ENCODE data around the gene POU6F2. TPM values are rescaled to one million over a fixed set of nuclear protein-coding genes. Genes with fewer than 3 reads are reported as not detected.

POU6F2 gene
- total RNA-seq, 2 donors from 2014 or later: 0.14 to 0.16 TPM

DNA sequence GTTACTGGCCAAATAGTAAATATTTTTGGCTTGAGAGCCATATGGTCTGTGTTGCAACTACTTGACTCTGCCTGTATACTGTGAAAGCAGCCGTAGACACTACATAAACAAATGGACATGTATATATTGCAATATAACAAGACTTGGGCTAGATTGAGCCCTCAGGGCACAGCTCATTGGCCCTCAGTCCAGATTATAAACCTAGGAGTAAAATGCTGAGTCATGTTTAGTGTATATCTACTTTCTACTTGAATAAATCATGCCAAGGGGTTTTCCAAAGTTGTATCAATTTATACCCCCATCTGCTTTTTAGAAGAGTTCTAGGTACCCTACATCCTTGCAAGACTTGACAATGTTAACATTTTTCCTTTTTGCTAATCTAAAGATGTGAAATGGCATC lies 27.4 kb upstream of the POU6F2 start:
- Mint-ChIP-seq H3K9me3 (no peaks in the 10 kb centered on the region), H3K27me3 (ENCODE audit: low read depth) (peaks cover 36% of the 10 kb centered on the region), H3K4me3 (no peak overlapping the region), H3K27ac (no peak overlapping the region), H3K36me3 (ENCODE audit: insufficient read depth in 2 of 2) (no peaks in the 10 kb centered on the region), H3K4me1 (ENCODE audit: low read depth) (no peaks in the 10 kb centered on the region)
- ATAC-seq (replicated peaks in 1 of 2) (no peak), DNase-seq (no peak)

DNA sequence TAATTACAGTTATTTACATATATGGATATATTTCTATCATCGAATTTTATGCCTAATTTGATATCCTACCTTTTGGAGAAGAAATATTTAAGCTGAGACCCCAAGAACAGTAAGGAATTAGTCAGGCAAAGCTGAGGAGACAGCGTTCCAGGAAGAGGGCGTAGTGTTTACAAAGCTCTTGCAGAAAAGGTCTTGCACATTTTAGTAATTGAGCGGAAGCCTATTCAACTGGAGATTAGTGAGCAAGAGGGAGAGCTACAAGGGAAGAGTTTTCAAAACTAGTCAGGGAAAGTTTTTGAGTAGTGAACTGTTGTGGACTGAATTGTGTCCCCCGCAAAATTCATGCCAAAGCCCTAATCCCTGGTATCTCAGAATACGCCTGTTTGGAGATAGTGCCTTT lies 26.5 kb upstream of the POU6F2 start:
- Mint-ChIP-seq H3K27ac (no peak overlapping the region), H3K36me3 (ENCODE audit: insufficient read depth in 2 of 2) (no peaks in the 10 kb centered on the region), H3K27me3 (ENCODE audit: low read depth) (peaks cover 38% of the 10 kb centered on the region), H3K9me3 (no peaks in the 10 kb centered on the region), H3K4me1 (ENCODE audit: low read depth) (no peaks in the 10 kb centered on the region), H3K4me3 (no peak overlapping the region)
- ATAC-seq (replicated peaks in 1 of 2) (no peak), DNase-seq (no peak)

DNA sequence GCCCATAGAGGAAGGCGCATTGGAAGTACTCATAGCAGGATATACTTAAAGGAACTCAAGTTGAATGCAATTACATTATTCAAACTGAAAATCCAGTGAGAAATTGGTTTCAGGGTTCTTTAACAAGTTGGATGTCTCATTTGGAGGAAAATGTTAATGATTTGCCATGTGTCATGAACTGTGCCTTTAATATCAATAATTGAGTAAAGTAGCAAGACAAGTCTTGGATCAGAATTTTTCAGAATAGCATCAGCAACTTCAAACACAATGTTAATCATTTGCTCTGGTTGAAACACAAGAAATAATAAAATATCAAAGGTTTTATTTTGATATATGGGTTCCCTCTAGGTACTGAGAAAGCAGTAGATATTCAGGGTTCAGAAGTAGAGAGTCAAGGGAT lies 24.5 kb upstream of the POU6F2 start:
- Mint-ChIP-seq H3K36me3 (ENCODE audit: insufficient read depth in 2 of 2) (no peaks in the 10 kb centered on the region), H3K4me1 (ENCODE audit: low read depth) (no peaks in the 10 kb centered on the region), H3K9me3 (no peaks in the 10 kb centered on the region), H3K27me3 (ENCODE audit: low read depth) (peaks cover 31% of the 10 kb centered on the region), H3K27ac (no peak overlapping the region), H3K4me3 (no peak overlapping the region)
- DNase-seq (no peak), ATAC-seq (replicated peaks in 1 of 2) (no peak)

DNA sequence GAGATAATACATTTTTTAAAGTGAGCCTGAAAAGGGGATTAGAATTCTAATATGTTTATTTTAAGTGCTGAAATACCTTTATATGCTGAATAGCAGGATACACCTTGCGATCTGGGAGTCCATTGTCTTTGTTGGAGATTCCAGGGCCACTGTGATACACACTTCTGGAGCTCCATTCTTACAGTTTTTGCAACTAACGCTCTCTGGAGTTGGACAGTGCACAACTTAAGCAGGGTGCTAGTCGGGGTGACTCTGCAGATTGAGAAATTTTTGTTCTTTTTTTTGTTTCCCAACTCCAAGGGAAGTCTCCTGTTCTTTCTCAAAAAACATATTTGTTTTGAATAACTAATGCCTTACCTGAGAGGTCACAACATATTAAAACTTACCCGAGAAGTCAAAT lies 23.7 kb upstream of the POU6F2 start:
- DNase-seq: no peak
- Mint-ChIP-seq H3K27me3 (ENCODE audit: low read depth) (peaks cover 34% of the 10 kb centered on the region), H3K4me1 (ENCODE audit: low read depth) (no peaks in the 10 kb centered on the region), H3K4me3 (no peak overlapping the region), H3K36me3 (ENCODE audit: insufficient read depth in 2 of 2) (no peaks in the 10 kb centered on the region), H3K27ac (no peak overlapping the region), H3K9me3 (no peaks in the 10 kb centered on the region)
- ATAC-seq (replicated peaks in 1 of 2): no peak

DNA sequence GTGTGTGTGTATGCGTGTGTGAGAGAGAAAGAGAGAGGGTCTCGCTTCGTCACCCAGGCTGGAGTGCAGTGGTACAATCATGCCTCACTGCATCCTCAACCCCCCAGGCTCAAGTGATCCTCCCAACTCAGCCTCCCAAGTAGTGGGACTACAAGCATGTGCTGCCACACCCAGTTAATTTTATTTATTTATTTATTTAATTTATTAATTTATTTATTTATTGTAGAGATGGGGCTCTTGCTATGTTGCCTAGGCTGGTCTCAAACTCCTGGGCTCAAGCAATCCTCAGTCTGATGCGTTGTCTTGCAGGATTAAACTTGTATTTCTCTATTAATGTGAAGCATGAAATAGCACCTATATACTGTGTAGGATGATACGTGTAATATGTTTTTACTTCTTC lies 21.8 kb upstream of the POU6F2 start:
- H3K27ac Mint-ChIP-seq: no peak overlapping the region
- no peak overlapping the region for H3K4me3 Mint-ChIP-seq
- ATAC-seq (replicated peaks in 1 of 2) (no peak), DNase-seq (no peak)
- H3K9me3 Mint-ChIP-seq: peaks cover 0 to 2% of the 10 kb centered on the region in 2 donors
- no peaks in the 10 kb centered on the region for H3K4me1 Mint-ChIP-seq (ENCODE audit: low read depth)
- no peaks in the 10 kb centered on the region for H3K36me3 Mint-ChIP-seq (ENCODE audit: insufficient read depth in 2 of 2)
- peaks cover 36% of the 10 kb centered on the region for H3K27me3 Mint-ChIP-seq (ENCODE audit: low read depth)

DNA sequence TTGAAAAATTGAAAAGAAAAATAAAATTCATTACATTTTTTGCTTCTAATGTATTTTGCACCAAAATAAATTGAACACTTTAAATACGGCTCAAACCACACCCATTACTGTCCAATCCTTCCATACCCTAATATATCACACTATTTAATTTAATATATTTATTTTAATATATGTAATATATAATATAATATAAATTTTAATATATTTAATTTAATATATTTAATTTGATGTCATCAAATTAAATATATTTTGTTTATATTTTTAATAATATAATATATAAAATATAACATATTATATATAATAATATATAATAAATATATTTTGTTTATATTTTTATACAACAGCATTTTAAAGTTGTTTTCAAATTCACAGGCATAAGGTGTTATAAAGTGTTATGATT lies 15.7 kb upstream of the POU6F2 start:
- peaks cover 11% of the 10 kb centered on the region for H3K27me3 Mint-ChIP-seq (ENCODE audit: low read depth)
- no peak for DNase-seq
- peaks cover 0 to 7% of the 10 kb centered on the region in 2 donors for H3K36me3 Mint-ChIP-seq (ENCODE audit: insufficient read depth in 2 of 2)
- no peak overlapping the region for H3K4me3 Mint-ChIP-seq
- H3K27ac Mint-ChIP-seq: no peak overlapping the region
- peaks cover 4% of the 10 kb centered on the region in 2 donors for H3K9me3 Mint-ChIP-seq
- no peak for ATAC-seq (replicated peaks in 1 of 2)
- H3K4me1 Mint-ChIP-seq (ENCODE audit: low read depth): no peaks in the 10 kb centered on the region

DNA sequence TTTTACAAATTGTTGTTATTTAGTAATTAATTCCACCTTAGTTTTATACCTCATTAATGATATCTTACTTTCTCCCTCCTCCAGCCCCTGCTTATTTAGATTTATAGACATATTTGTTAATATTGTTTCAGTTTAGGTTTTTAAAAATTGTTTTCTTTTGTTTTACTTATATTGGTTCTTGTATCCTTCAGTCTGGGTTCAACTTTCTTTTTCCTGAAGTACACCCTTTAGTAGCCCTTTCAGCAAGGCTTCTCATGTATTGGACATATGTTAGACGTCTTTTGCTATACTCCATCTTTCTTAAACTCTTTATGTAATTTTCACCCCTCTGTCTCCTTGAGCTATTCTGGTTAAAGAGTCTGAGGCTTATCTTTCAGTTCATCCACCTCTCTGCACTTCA lies 12.8 kb upstream of the POU6F2 start:
- Mint-ChIP-seq H3K9me3 (peaks cover 4% of the 10 kb centered on the region in 2 donors), H3K36me3 (ENCODE audit: insufficient read depth in 2 of 2) (peaks cover 0 to 7% of the 10 kb centered on the region in 2 donors), H3K4me3 (no peak overlapping the region), H3K4me1 (ENCODE audit: low read depth) (no peaks in the 10 kb centered on the region), H3K27me3 (ENCODE audit: low read depth) (peaks cover 9% of the 10 kb centered on the region), H3K27ac (no peak overlapping the region)
- DNase-seq (no peak), ATAC-seq (replicated peaks in 1 of 2) (no peak)

DNA sequence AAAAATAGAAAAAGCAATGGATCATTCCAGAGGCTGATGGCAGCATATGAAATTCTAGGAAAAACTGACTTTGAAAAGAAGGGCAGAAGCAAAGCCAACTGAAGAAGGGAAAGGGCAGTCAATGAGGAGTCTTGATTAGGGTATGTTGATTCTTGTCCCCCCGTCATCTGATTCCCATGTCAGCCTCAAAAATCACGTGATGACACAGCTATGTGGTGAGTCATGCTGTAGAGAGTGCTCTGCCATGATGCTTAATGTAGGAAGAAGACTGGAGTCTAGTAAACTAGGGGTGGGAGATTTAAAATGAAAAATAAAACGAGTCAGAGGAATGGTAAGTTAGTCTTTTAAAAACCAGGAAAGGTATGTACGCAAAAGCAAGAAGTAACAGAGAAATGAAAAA lies 3.9 kb upstream of the POU6F2 start:
- Mint-ChIP-seq H3K36me3 (ENCODE audit: insufficient read depth in 2 of 2) (peaks cover 0 to 2% of the 10 kb centered on the region in 2 donors), H3K4me3 (no peak overlapping the region), H3K27me3 (ENCODE audit: low read depth) (peaks cover 50% of the 10 kb centered on the region), H3K27ac (no peak overlapping the region), H3K9me3 (no peaks in the 10 kb centered on the region), H3K4me1 (ENCODE audit: low read depth) (no peaks in the 10 kb centered on the region)
- ATAC-seq (replicated peaks in 1 of 2) (no peak), DNase-seq (no peak)

DNA sequence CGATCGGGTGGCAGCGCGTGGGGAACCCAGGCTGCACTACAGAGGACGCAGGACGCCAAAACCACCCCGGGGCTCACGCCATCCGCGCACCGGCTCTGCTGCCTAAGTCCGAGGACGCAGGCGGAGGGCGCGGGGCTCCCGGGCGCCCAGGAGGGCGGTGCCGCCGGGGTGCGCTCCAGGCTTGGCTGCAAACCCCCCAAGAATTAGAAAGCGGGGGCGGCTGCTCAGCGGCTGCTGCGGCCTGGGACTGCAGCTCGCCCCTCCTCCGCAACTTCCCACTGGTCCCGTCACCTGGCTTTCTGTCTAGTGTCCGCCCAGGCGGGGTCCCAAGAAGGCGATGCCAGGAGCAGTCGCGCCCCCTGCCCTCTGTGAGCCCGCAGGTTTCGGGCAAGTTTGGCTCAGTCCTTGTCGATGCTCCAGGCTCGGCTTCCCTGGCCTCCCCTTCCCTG lies 1.7 kb upstream of the POU6F2 start:
- Mint-ChIP-seq H3K27ac (no peak overlapping the region), H3K4me1 (ENCODE audit: low read depth) (no peaks in the 10 kb centered on the region), H3K27me3 (ENCODE audit: low read depth) (peaks cover 56% of the 10 kb centered on the region), H3K36me3 (ENCODE audit: insufficient read depth in 2 of 2) (peaks cover 0 to 2% of the 10 kb centered on the region in 2 donors), H3K4me3 (no peak overlapping the region), H3K9me3 (no peaks in the 10 kb centered on the region)
- DNase-seq (no peak), ATAC-seq (replicated peaks in 1 of 2) (no peak)

DNA sequence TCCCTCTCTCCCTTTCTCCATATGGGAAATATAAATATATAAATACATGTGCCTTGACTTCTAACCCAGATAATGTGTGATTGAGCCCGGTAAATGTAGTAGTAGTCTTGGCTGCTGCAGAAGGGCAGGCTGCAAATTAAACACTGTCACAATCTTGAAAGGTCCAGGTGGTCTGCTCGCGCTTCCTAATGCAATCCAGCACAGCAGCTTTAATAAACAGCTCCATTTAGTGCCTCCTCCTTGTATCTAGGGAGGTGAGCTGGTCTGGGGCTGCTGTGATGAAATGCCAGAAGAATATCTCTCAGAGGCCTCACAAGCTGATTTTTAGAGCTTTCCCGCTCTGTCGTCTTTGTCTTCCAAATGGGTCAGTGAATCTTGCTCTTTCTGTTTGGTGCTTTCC lies 782 bp downstream of the POU6F2 start:
- Mint-ChIP-seq H3K36me3 (ENCODE audit: insufficient read depth in 2 of 2) (peaks cover 0 to 2% of the 10 kb centered on the region in 2 donors), H3K4me1 (ENCODE audit: low read depth) (no peaks in the 10 kb centered on the region), H3K27ac (no peak overlapping the region), H3K9me3 (no peaks in the 10 kb centered on the region), H3K4me3 (no peak overlapping the region), H3K27me3 (ENCODE audit: low read depth) (peaks cover 67% of the 10 kb centered on the region)
- no peak for DNase-seq
- no peak for ATAC-seq (replicated peaks in 1 of 2)

DNA sequence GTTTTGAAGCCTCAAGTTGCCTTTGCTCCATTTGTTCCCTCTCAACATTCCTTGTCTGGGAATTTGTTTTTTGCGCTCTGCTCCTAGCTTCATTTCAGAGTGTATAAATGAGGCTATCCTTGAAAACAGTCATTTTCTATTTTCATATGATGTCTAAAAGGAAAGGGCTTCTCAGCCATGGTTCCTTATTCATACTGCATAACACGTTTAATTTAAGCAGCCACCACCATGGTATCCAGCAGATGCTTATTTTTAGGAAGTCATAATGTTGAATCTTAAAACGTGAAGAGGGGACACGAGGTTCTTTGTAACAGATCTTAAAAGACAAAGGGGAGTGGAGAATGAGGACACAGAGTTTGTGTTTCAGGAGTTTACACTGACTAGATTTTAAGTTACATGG lies 14.5 kb downstream of the POU6F2 start:
- Mint-ChIP-seq H3K36me3 (ENCODE audit: insufficient read depth in 2 of 2) (no peaks in the 10 kb centered on the region), H3K9me3 (no peaks in the 10 kb centered on the region), H3K27ac (no peak overlapping the region), H3K4me3 (no peak overlapping the region), H3K4me1 (ENCODE audit: low read depth) (no peaks in the 10 kb centered on the region), H3K27me3 (ENCODE audit: low read depth) (no peaks in the 10 kb centered on the region)
- ATAC-seq (replicated peaks in 1 of 2) (no peak), DNase-seq (no peak)

DNA sequence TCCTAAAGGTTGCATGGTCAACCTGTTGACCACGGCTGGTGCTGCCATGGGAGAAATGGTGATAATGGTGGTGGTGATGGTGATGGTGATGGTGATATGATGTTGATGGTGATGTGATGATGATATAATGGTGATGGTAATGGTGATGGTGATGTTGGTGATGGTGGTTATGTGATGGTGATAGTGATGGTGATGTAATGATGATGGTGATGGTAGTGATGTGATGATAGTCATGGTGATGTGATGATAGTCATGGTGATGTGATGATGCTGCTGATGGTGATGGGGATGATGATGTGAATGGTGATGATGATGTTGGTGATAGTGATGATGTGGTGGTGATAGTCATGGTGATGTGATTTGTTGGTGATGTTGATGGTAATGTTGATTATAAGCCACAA lies 23.9 kb downstream of the POU6F2 start:
- DNase-seq (no peak), ATAC-seq (replicated peaks in 1 of 2) (no peak)
- Mint-ChIP-seq H3K4me3 (no peak overlapping the region), H3K36me3 (ENCODE audit: insufficient read depth in 2 of 2) (no peaks in the 10 kb centered on the region), H3K27ac (no peak overlapping the region), H3K9me3 (no peaks in the 10 kb centered on the region), H3K27me3 (ENCODE audit: low read depth) (no peaks in the 10 kb centered on the region), H3K4me1 (ENCODE audit: low read depth) (no peaks in the 10 kb centered on the region)

DNA sequence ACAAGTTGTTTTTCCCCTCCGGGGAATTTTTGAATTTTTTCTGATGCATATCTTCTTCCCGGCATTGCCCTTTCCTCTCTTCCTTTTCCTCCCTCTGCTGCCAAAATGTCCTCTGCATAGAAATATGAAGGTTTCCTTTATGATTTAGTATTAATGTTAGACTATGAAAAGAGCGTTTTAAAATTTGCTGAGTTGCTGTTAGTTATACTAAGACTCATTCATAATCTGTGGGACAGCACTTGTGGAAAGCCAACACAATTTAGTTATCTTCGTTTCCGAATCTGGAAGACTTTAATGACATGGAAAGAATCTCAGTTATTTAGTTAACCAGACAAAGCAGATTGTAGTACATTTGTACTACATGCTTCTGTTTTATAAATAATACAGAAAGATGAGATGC lies 25.0 kb downstream of the POU6F2 start:
- DNase-seq (no peak), ATAC-seq (replicated peaks in 1 of 2) (no peak)
- Mint-ChIP-seq H3K27me3 (ENCODE audit: low read depth) (no peaks in the 10 kb centered on the region), H3K9me3 (no peaks in the 10 kb centered on the region), H3K4me1 (ENCODE audit: low read depth) (no peaks in the 10 kb centered on the region), H3K27ac (no peak overlapping the region), H3K36me3 (ENCODE audit: insufficient read depth in 2 of 2) (no peaks in the 10 kb centered on the region), H3K4me3 (no peak overlapping the region)

DNA sequence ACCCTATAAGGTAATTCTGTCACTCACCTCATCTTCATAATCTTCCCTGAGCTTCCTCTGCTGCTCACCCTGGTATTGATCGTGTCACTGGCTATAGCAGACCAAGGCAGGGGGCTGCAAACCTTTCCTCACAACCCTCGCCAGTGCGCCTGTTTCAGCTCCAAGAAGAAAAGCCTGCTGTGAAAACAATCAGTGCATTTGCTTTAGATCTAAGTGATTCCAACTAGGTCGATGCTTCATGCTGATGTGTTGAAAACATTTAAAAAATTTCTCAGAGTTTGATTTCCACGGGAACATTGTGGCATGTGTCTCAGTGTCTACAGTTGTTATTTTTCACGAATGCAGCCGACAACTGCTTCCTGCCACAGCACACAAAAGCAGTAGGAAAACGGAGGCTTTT lies 27.3 kb downstream of the POU6F2 start:
- no peaks in the 10 kb centered on the region for H3K4me1 Mint-ChIP-seq (ENCODE audit: low read depth)
- no peaks in the 10 kb centered on the region for H3K9me3 Mint-ChIP-seq
- no peaks in the 10 kb centered on the region for H3K27me3 Mint-ChIP-seq (ENCODE audit: low read depth)
- H3K4me3 Mint-ChIP-seq: no peak overlapping the region
- DNase-seq (no peak), ATAC-seq (replicated peaks in 1 of 2) (no peak)
- H3K27ac Mint-ChIP-seq: no peak overlapping the region
- no peaks in the 10 kb centered on the region for H3K36me3 Mint-ChIP-seq (ENCODE audit: insufficient read depth in 2 of 2)

Measured in activated T-cell treated with anti-CD3 and anti-CD28 coated beads, Interleukin-2, amount 50 U/mL, for 72 hours (primary cell).